GM21576 (cell line): ENCODE data around the gene ARRB1.

Experiments
- ATAC-seq: cut with Tn5 transposase; IDR thresholded peaks from one replicate; pipeline ENCODE4 v1.9.1; 2021; ENCODE audit warnings: mild to moderate bottlenecking, moderate library complexity; ENCODE audit not compliant: unreplicated experiment

The ARRB1 gene

GRCh38 chr11:75262961-75263852 is 88.3 kb downstream of the ARRB1 start:
- ATAC-seq: no peak

- no peak for ATAC-seq
These were observed 89.0 kb downstream of the ARRB1 start for GRCh38 chr11:75262436-75262835.

- ATAC-seq: no peak
These were observed 89.5 kb downstream of the ARRB1 start for GRCh38 chr11:75261902-75262361.

GRCh38 chr11:75260396-75261170 is 90.9 kb downstream of the ARRB1 start:
- ATAC-seq: no peak

- ATAC-seq: no peak
These were observed 97.1 kb downstream of the ARRB1 start for GRCh38 chr11:75254326-75254725.

- ATAC-seq: no peak
These were observed 101.8 kb downstream of the ARRB1 start for GRCh38 chr11:75249704-75250103.

GRCh38 chr11:75248924-75249256 is 102.6 kb downstream of the ARRB1 start:
- no peak for ATAC-seq

- ATAC-seq: no peak
These were observed 104.7 kb downstream of the ARRB1 start for GRCh38 chr11:75246671-75247350.

GRCh38 chr11:75246006-75246670 is 105.3 kb downstream of the ARRB1 start:
- no peak for ATAC-seq

GRCh38 chr11:75245356-75246005 is 106.0 kb downstream of the ARRB1 start:
- no peak for ATAC-seq

GRCh38 chr11:75244052-75244814 is 107.2 kb downstream of the ARRB1 start:
- ATAC-seq: no peak

- ATAC-seq: no peak
These were observed 108.5 kb downstream of the ARRB1 start for GRCh38 chr11:75242722-75243600.

GRCh38 chr11:75241906-75242644 is 109.4 kb downstream of the ARRB1 start:
- ATAC-seq: no peak

- peak; percentile 80 for ATAC-seq
These were observed 110.2 kb downstream of the ARRB1 start for GRCh38 chr11:75241036-75241905.

GRCh38 chr11:75240311-75241035 is 111.0 kb downstream of the ARRB1 start, which contains the start of gene TPBGL:
Gene TPBGL, plus strand, starts transcription at chr11:75240774. Its CDS starts 276 bp downstream, at chr11:75241050.
- ATAC-seq: no peak
